ENCODE data around the gene FFAR4. TPM values are rescaled to one million over a fixed set of nuclear protein-coding genes. Genes with fewer than 3 reads are reported as not detected.

FFAR4 gene
- total and polyA plus RNA-seq, 2 of the 4 experiments (the other 2 are of a cell fraction) = not detected

DNA sequence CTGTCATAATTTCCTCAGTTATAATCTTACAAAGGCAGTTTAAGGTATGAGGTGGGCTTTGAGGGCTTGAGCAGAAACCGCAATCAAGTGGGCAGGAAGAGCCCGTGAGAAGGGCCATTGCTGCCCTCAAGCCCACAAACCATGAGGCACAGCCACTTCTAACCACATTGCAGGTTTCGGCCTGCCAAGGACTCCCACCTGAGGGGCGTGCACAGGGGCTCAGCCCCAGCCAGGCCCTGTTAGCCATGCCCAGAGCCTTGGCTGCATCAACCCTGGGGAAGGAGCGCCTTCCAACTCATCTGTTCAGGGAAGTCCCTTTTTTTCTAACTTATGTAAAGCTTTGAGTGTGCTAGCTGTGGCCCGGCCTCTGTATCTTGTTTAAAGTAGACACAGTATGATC is 5.9 kb upstream of the FFAR4 start:
- no peaks in the 10 kb centered on the region for H3K9me1 ChIP-seq (ENCODE audit: insufficient read depth, low read length)
- H3K14ac ChIP-seq (replicated peaks; ENCODE audit: low read depth, low read length) = no peak overlapping the region
- in situ Hi-C loops (cut with MboI; ENCODE audit: low sequenced_read_pairs) (no loop called here), dilution Hi-C loops (cut with HindIII; ENCODE audit: low sequenced_read_pairs, unreplicated experiment) (no loop called here), intact Hi-C loops (cut with micrococcal nuclease) (no loop called here)
- peaks cover 32% of the 10 kb centered on the region for H3K27me3 ChIP-seq (ENCODE audit: control insufficient read depth, insufficient read depth, low read length)
- no peak overlapping the region for H2BK120ac ChIP-seq (ENCODE audit: low read depth, low read length)
- no peak for TF ChIP-seq POLR2A (IDR thresholded peaks at IDR 0.05; ENCODE audit: low read depth, low read length)
- TF ChIP-seq MAZ (IDR thresholded peaks at IDR 0.05; ENCODE audit: borderline replicate concordance, low read depth, low read length) = no peak
- TF ChIP-seq MAFK (IDR thresholded peaks at IDR 0.05; ENCODE audit: low read depth, low read length) = no peak
- TF ChIP-seq SMC3 (IDR thresholded peaks at IDR 0.05; ENCODE audit: low read depth, low read length) = no peak
- TF ChIP-seq FOS (IDR thresholded peaks at IDR 0.05; ENCODE audit: low read depth, low read length) = no peak
- TF ChIP-seq CHD1 (IDR thresholded peaks at IDR 0.05; ENCODE audit: low read depth, low read length) = no peak
- no peak for TF ChIP-seq USF2 (IDR thresholded peaks at IDR 0.05; ENCODE audit: low read depth, low read length)
- TF ChIP-seq RFX5 (IDR thresholded peaks at IDR 0.05; ENCODE audit: low read depth, low read length) = no peak
- H3K9me3 ChIP-seq (ENCODE audit: control insufficient read depth, insufficient read depth, low read length) = peaks cover 5% of the 10 kb centered on the region
- no peak overlapping the region for H2BK20ac ChIP-seq (ENCODE audit: low read depth, low read length)
- H3K4me3 ChIP-seq (ENCODE audit: insufficient read depth, low read depth, low read length) = no peak overlapping the region
- H3K4me1 ChIP-seq (ENCODE audit: control insufficient read depth, insufficient read depth, low read length) = no peaks in the 10 kb centered on the region
- H3K23ac ChIP-seq (ENCODE audit: low read depth, low read length) = no peak overlapping the region
- H2AK5ac ChIP-seq (ENCODE audit: low read depth, low read length) = no peak overlapping the region
- ATAC-seq (ENCODE audit: low read depth) = no peak
- H3K79me1 ChIP-seq (ENCODE audit: low read depth in 1 of 2, low read length in 2 of 2) = no peaks in the 10 kb centered on the region
- no peak overlapping the region for H2AK9ac ChIP-seq (replicated peaks; ENCODE audit: low read depth, low read length, poor library complexity)
- POLR2A ChIA-PET (ENCODE audit: unreplicated experiment) = interaction anchor here (0.6 kb wide), 1 partner anchor 9 kb away, joined by 3 read pairs; no protein-coding TSS in a partner anchor
- H3K27ac ChIP-seq (ENCODE audit: insufficient read depth, low read length) = no peak overlapping the region
- no peak overlapping the region for H4K8ac ChIP-seq (ENCODE audit: low read depth in 2 of 2, low read length in 2 of 2)
- no peak overlapping the region for H3K4me2 ChIP-seq (ENCODE audit: low read depth, low read length)
- no peak overlapping the region for H4K5ac ChIP-seq (ENCODE audit: low read depth, low read length)
- H3K18ac ChIP-seq (ENCODE audit: low read depth, low read length) = no peak overlapping the region
- H3K9ac ChIP-seq (ENCODE audit: low read depth, low read length) = no peak overlapping the region
- no peak overlapping the region for H3K4ac ChIP-seq (ENCODE audit: low read depth, low read length)
- H2BK15ac ChIP-seq (ENCODE audit: low read depth, low read length) = no peak overlapping the region
- no peak overlapping the region for H2BK5ac ChIP-seq (ENCODE audit: low read depth, low read length, poor library complexity, severe bottlenecking)
- WGBS, 2 experiments (ENCODE audit: extremely low coverage in 2 of 2, insufficient read length in 1 of 2) = 57% methylated on average over 2 of the region's 6 CpGs; no CpG with 5 or more reads in 1 of the 2 experiments
- CTCF ChIA-PET = no interaction called here
- BruUV-seq (replicated peaks) = no TSS peak
- no peaks in the 10 kb centered on the region for H3K36me3 ChIP-seq (ENCODE audit: control insufficient read depth, insufficient read depth, low read length)
- H4K91ac ChIP-seq (ENCODE audit: insufficient read depth, low read depth, low read length) = no peak overlapping the region
- DNase-seq = no peak
- H4K20me1 ChIP-seq (ENCODE audit: insufficient read depth, low read length) = no peaks in the 10 kb centered on the region
- H2AFZ ChIP-seq (replicated peaks; ENCODE audit: low read length, poor library complexity) = no peak overlapping the region
- H3K56ac ChIP-seq (ENCODE audit: extremely low read depth, insufficient read depth, low read length) = no peak overlapping the region
